GM13976 (cell line): ENCODE measurements around the gene POLE4.

ENCODE experiments used
- DNase-seq: peaks from one replicate; pipeline ENCODE4 v3.0.0; 2012; ENCODE audit warnings: low spot score
- in situ Hi-C: fragments of 300-500 bp; cut with MboI; formaldehyde crosslinking; loops from one replicate; pipeline ENCODE4 v1.12.0; 2022; ENCODE audit warnings: low sequenced_read_pairs, mixed read lengths, inconsistent platforms; ENCODE audit not compliant: unreplicated experiment
- TF ChIP-seq, protein P1 (sequence below): IDR thresholded peaks from 2 replicates; pipeline ENCODE4 v1.5.1; 2012; ENCODE audit warnings: borderline replicate concordance, mild to moderate bottlenecking; ENCODE audit not compliant: insufficient read depth; ENCODE audit errors: extremely low read depth, missing control alignments, control extremely low read depth

Gene POLE4

GRCh38 chr2:74959106-74959751 lies 786 bp downstream of the POLE4 start:
- TF ChIP-seq, protein P1, sequence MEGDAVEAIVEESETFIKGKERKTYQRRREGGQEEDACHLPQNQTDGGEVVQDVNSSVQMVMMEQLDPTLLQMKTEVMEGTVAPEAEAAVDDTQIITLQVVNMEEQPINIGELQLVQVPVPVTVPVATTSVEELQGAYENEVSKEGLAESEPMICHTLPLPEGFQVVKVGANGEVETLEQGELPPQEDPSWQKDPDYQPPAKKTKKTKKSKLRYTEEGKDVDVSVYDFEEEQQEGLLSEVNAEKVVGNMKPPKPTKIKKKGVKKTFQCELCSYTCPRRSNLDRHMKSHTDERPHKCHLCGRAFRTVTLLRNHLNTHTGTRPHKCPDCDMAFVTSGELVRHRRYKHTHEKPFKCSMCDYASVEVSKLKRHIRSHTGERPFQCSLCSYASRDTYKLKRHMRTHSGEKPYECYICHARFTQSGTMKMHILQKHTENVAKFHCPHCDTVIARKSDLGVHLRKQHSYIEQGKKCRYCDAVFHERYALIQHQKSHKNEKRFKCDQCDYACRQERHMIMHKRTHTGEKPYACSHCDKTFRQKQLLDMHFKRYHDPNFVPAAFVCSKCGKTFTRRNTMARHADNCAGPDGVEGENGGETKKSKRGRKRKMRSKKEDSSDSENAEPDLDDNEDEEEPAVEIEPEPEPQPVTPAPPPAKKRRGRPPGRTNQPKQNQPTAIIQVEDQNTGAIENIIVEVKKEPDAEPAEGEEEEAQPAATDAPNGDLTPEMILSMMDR: no peak
- DNase-seq: no peak
- in situ Hi-C loops: no loop called here

DNA sequence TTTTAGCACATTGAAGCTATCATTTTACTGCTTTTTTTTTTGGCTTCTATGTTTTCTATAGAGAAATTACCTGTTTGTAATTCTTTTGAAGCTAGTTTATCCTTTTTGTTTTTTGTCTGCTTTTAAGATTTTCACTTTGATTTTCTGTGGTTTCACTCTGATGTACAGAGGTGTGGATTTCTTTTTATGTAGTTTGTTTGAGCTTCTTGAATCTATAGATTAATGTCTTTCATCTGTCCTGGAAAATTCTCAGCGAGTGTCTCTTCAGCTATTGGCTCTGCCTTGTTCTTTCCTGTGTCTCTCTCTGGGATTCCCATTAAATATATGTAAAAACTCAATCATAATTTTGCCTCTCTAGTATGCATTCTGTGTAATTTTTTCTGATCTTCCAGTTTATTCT lies 8.4 kb downstream of the POLE4 start:
- TF ChIP-seq, protein P1: no peak
- in situ Hi-C loops: no loop called here
- no peak for DNase-seq

DNA sequence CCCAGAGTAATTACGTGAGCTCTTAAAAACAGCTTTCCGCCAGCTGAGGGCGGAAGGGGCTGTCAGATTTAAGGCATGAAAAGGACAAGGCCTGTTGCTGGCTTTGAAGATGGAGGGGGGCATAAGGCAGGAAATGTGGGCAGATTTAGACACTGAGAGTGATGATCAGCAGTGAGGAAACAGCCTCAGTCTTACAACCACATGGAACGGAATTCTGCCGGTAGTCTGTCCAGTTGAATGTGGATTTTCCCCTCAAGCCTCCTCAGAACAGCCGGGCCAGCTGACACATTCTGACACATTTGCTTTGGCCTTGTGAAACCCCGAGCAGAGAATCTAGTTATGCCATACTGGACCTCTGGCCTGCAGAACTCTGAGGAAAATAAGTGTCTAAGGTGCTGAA lies 16.6 kb downstream of the POLE4 start:
- TF ChIP-seq, protein P1: no peak
- in situ Hi-C loops: no loop called here
- DNase-seq: no peak

DNA sequence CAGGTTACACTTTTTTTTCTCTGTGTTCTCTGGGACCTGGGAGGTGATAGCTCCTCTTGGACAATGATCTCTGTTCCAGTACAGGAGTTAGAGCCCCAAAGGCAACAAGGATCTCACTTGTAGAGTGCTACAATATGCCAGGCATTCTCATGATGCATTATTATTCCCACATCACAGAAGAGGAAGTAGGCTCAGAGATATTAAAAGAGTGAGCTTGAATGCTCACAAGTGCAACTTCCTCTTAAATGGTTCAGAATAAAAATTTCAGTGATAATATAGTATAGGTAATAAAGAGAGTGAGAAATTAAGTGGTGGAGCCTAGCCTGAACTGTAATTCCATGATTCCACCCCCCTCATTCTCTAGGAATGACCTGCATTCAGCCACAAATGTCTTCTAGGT lies 21.4 kb downstream of the POLE4 start:
- in situ Hi-C loops: no loop called here
- DNase-seq: no peak
- TF ChIP-seq, protein P1: no peak

DNA sequence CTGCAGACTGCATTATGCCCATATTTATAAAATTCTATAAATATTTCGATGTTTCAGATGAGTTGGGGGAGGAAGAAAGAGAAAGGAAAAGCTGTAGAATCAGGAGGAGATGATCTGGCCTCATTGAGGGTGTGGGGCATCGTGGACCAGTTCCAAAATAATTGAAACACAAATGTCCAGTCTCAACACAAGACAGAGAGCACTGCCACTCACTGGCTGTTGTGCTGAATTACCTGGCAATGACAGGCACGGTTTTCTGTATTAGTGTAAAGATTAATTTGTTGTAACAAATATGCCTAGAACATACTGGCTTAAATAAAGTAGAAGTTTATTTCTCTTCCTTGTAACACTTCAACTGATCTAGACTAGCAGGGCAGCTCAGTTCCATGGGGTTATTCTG lies 24.1 kb downstream of the POLE4 start:
- in situ Hi-C loops: no loop called here
- peak; percentile 26 for DNase-seq
- TF ChIP-seq, protein P1: no peak

- DNase-seq: no peak
- in situ Hi-C loops: no loop called here
- TF ChIP-seq, protein P1: no peak
Measured at GRCh38 chr2:74983631-74984392, 25.4 kb downstream of the POLE4 start.
